ENCODE results near the gene DNAJC13.

GRCh38 chr3:132378048-132378762 lies 39.1 kb upstream of the DNAJC13 start:
- TF ChIP-seq CTCF (conservative IDR thresholded peaks at IDR 0.05; ENCODE audit: low read length) (no peak), EZH2phosphoT487 (IDR thresholded peaks at IDR 0.05; ENCODE audit: borderline replicate concordance, low read depth, low read length) (no peak)

Measured in OCI-LY7 (cell line).